C4-2B (cell line): ENCODE results near the gene TGFBR2.

ENCODE experiments used
- H3K27ac ChIP-seq: fragments of 450-650 bp; 2 replicates; pipeline ENCODE4 v1.5.1; 2017
- ZFX ChIP-seq: fragments of 450-650 bp; IDR thresholded peaks from 2 replicates; pipeline ENCODE4 v1.6.1; 2017
- TF ChIP-seq, protein P1 (sequence below): fragments of 450-650 bp; conservative IDR thresholded peaks from 2 replicates; pipeline ENCODE4 v1.5.1; 2017; ENCODE audit warnings: mild to moderate bottlenecking

The TGFBR2 gene

GRCh38 chr3:30610702-30611368 is 4.4 kb downstream of the TGFBR2 start:
- no peak overlapping the region for H3K27ac ChIP-seq
- TF ChIP-seq, protein P1, sequence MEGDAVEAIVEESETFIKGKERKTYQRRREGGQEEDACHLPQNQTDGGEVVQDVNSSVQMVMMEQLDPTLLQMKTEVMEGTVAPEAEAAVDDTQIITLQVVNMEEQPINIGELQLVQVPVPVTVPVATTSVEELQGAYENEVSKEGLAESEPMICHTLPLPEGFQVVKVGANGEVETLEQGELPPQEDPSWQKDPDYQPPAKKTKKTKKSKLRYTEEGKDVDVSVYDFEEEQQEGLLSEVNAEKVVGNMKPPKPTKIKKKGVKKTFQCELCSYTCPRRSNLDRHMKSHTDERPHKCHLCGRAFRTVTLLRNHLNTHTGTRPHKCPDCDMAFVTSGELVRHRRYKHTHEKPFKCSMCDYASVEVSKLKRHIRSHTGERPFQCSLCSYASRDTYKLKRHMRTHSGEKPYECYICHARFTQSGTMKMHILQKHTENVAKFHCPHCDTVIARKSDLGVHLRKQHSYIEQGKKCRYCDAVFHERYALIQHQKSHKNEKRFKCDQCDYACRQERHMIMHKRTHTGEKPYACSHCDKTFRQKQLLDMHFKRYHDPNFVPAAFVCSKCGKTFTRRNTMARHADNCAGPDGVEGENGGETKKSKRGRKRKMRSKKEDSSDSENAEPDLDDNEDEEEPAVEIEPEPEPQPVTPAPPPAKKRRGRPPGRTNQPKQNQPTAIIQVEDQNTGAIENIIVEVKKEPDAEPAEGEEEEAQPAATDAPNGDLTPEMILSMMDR: no peak
- TF ChIP-seq ZFX: no peak

DNA sequence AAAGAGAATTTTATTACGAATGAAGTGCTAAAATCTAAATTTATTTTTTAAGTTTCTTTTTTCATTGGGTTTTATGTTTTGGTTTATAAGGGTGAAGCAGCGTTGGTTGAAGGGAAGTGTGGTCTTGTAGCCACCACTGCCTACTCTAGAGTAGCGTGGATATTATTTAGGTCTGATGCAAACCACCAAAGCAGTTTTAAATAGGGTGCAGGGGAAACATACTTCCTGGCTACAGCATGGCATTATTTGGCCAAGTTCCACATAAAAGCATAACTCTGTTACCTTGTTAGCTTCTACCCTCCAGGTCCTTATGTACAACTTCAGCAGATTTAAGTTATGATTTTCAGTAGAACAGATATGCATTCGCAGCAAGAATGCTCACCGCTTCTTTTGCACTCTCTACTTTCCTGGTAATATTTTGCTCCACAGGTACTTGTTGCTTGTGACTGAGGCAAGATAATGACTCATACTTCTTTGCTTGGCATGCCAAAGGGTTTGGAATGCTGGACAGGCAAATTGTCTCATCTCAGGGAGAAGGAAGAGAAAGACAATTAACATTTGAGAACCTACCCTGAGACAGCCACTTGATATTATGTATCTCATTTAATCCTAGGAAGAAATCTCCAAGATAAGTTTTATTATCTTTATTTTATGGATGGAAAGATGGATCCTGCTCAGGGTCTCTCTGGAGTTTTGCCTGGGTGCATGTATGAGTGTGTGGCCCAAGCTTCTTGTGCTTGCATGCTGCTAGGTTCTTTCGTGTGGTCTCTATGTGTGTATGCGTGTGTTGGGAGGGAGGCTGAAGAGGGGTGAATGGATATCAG is 5.4 kb downstream of the TGFBR2 start:
- H3K27ac ChIP-seq: no peak overlapping the region
- TF ChIP-seq ZFX: no peak
- TF ChIP-seq, protein P1: no peak

- H3K27ac ChIP-seq: no peak overlapping the region
- TF ChIP-seq, protein P1: no peak
- no peak for TF ChIP-seq ZFX
Measured at GRCh38 chr3:30612437-30613132, 6.2 kb downstream of the TGFBR2 start.

DNA sequence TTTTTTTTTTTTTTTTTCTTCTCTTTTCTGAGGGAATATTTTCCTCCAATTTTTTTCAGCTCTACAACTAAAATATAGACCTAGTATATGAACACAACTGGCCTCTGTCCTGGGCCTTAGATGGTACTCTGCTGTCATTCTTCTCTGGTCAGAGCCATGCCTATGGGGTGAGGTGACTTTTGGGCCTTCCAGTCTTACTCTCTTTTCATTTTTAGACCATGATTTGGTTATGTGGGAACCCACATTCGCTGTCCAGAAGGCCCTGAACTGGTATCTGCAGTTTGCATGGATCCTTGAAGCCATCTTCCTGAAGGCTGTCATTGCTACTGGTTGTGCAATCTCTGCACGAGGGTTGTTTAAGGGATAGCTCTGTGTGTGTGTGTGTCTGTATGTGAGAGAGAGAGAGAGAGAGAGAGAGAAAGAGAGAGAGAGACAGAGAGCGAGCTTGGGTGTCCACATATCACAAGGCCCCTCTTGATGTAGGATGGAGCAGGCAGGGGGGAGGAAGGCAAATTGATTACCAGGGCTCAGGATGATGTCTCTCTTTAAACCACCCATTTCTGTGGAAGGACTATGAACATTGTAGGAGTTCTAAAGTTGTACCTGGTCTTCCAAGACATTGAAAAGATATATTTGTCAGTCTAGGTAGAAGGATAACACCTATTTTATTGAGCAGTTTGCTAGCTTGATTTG is 6.9 kb downstream of the TGFBR2 start:
- H3K27ac ChIP-seq: no peak overlapping the region
- TF ChIP-seq, protein P1: no peak
- no peak for TF ChIP-seq ZFX

- TF ChIP-seq, protein P1: no peak
- no peak for TF ChIP-seq ZFX
- no peak overlapping the region for H3K27ac ChIP-seq
Measured at GRCh38 chr3:30614373-30614772, 8.0 kb downstream of the TGFBR2 start.

DNA sequence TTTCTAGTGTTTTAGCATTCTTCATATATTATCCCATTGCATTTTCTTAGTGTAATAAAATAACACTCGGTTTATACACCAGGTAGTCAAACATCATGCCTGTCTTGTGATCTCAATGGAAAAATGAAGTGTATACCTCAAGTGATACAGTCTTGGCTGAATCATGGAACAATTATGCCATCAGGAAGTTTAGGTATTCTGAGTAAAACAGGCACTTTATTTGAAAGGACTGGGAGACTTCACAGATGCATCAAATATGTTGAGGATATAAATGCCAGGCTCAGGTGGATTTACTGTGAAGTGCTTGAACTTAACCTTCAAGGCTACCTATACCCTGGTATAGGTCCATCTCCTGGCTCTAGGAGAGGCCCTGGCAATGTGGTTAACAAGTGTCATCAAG is 8.5 kb downstream of the TGFBR2 start:
- no peak overlapping the region for H3K27ac ChIP-seq
- TF ChIP-seq, protein P1: no peak
- no peak for TF ChIP-seq ZFX
